ENCODE data around the gene GLCE. TPM values are rescaled to one million over a fixed set of nuclear protein-coding genes. Genes with fewer than 3 reads are reported as not detected.

GLCE gene
- total RNA-seq, 4 donors from 2014 or later, result 4.8 to 6.6 (median 5.6) TPM

- intact Hi-C loops (cut with DNase I; ENCODE audit: low total_unique reads), result no loop called here
Measured at GRCh38 chr15:69145694-69146492, 14.5 kb upstream of the GLCE start.

GRCh38 chr15:69146724-69147435, 13.6 kb upstream of the GLCE start:
- peaks cover 0 to 5% (median 0%) of the 10 kb centered on the region in 3 donors for H3K27me3 ChIP-seq
- intact Hi-C loops (cut with DNase I; ENCODE audit: low total_unique reads), result no loop called here
- no peak overlapping the region for H3K27ac ChIP-seq
- no peak overlapping the region for H3K4me3 ChIP-seq
- no peaks in the 10 kb centered on the region for H3K9me3 ChIP-seq
- no peak for TF ChIP-seq POLR2A (IDR thresholded peaks at IDR 0.05)
- no peak for TF ChIP-seq CTCF (IDR thresholded peaks at IDR 0.05 in 4 of 5, conservative IDR thresholded peaks at IDR 0.05 in 1 of 5)
- H3K4me1 ChIP-seq, result no peaks in the 10 kb centered on the region
- H3K36me3 ChIP-seq, result no peaks in the 10 kb centered on the region
- in situ Hi-C loops (cut with MboI; ENCODE audit: low sequenced_read_pairs in 4 of 4), result no loop called here
- no peak for DNase-seq
- ATAC-seq, result no peak

More at GRCh38 chr15:69145694-69146492, 14.5 kb upstream of the GLCE start:
- Histone ChIP-seq H3K4me1 (no peaks in the 10 kb centered on the region), H3K4me3 (no peak overlapping the region), H3K36me3 (no peaks in the 10 kb centered on the region), H3K27me3 (peaks cover 4 to 11% (median 4%) of the 10 kb centered on the region in 3 donors), H3K27ac (no peak overlapping the region), H3K9me3 (no peaks in the 10 kb centered on the region)
- in situ Hi-C loops (cut with MboI; ENCODE audit: low sequenced_read_pairs in 4 of 4), result no loop called here
- no peak for ATAC-seq
- no peak for DNase-seq
- TF ChIP-seq CTCF (IDR thresholded peaks at IDR 0.05 in 4 of 5, conservative IDR thresholded peaks at IDR 0.05 in 1 of 5) (no peak), POLR2A (IDR thresholded peaks at IDR 0.05) (no peak)

GRCh38 chr15:69148465-69148864, 12.0 kb upstream of the GLCE start:
- peaks cover 0 to 4% (median 0%) of the 10 kb centered on the region in 3 donors for H3K27me3 ChIP-seq
- ATAC-seq, result no peak
- in situ Hi-C loops (cut with MboI; ENCODE audit: low sequenced_read_pairs in 4 of 4) (no loop called here), intact Hi-C loops (cut with DNase I; ENCODE audit: low total_unique reads) (no loop called here)
- H3K36me3 ChIP-seq, result no peaks in the 10 kb centered on the region
- H3K4me1 ChIP-seq, result no peaks in the 10 kb centered on the region
- no peak overlapping the region for H3K4me3 ChIP-seq
- H3K27ac ChIP-seq, result no peak overlapping the region
- DNase-seq, result no peak
- TF ChIP-seq POLR2A (IDR thresholded peaks at IDR 0.05) (no peak), CTCF (IDR thresholded peaks at IDR 0.05 in 4 of 5, conservative IDR thresholded peaks at IDR 0.05 in 1 of 5) (no peak)
- H3K9me3 ChIP-seq, result no peaks in the 10 kb centered on the region

GRCh38 chr15:69149163-69149562, 11.3 kb upstream of the GLCE start:
- peaks cover 0 to 4% (median 0%) of the 10 kb centered on the region in 3 donors for H3K27me3 ChIP-seq
- no peaks in the 10 kb centered on the region for H3K9me3 ChIP-seq
- H3K36me3 ChIP-seq, result no peaks in the 10 kb centered on the region
- in situ Hi-C loops (cut with MboI; ENCODE audit: low sequenced_read_pairs in 4 of 4), result no loop called here
- ATAC-seq (no peak), DNase-seq (no peak)
- intact Hi-C loops (cut with DNase I; ENCODE audit: low total_unique reads), result no loop called here
- no peaks in the 10 kb centered on the region for H3K4me1 ChIP-seq
- no peak overlapping the region for H3K4me3 ChIP-seq
- H3K27ac ChIP-seq, result no peak overlapping the region
- no peak for TF ChIP-seq POLR2A (IDR thresholded peaks at IDR 0.05)
- TF ChIP-seq CTCF (IDR thresholded peaks at IDR 0.05 in 4 of 5, conservative IDR thresholded peaks at IDR 0.05 in 1 of 5), result no peak
